Renal cortex interstitium (tissue), 11 donors: ENCODE measurements around the gene SLMAP. TPM values are rescaled to one million over a fixed set of nuclear protein-coding genes. Genes with fewer than 3 reads are reported as not detected.

Experiments used
- DNase-seq, 11 donors: peaks; one replicate each; pipeline ENCODE4 v3.0.0-alpha.2; 2013; ENCODE audit warnings: low read depth in 9 of 11, low spot score in 4 of 11; ENCODE audit errors: extremely low read depth in 1 of 11
- polyA plus RNA-seq, 3 donors: library from polyadenylated mRNA; unstranded; fragments of 120-200 nt; gene quantifications; one replicate each; pipeline ENCODE4 v1.2.1, GENCODE V29; 2013; ENCODE audit not compliant: insufficient read length in 3 of 3

SLMAP gene
- polyA plus RNA-seq, 3 donors = 47.2 to 52.9 (median 48.8) TPM

GRCh38 chr3:57740027-57740426 is 16.1 kb upstream of the SLMAP start:
- no peak for DNase-seq

- no peak for DNase-seq
These were observed 12.6 kb upstream of the SLMAP start for GRCh38 chr3:57743496-57743895.

- no peak for DNase-seq
These were observed 11.0 kb upstream of the SLMAP start for GRCh38 chr3:57745101-57745500.

DNA sequence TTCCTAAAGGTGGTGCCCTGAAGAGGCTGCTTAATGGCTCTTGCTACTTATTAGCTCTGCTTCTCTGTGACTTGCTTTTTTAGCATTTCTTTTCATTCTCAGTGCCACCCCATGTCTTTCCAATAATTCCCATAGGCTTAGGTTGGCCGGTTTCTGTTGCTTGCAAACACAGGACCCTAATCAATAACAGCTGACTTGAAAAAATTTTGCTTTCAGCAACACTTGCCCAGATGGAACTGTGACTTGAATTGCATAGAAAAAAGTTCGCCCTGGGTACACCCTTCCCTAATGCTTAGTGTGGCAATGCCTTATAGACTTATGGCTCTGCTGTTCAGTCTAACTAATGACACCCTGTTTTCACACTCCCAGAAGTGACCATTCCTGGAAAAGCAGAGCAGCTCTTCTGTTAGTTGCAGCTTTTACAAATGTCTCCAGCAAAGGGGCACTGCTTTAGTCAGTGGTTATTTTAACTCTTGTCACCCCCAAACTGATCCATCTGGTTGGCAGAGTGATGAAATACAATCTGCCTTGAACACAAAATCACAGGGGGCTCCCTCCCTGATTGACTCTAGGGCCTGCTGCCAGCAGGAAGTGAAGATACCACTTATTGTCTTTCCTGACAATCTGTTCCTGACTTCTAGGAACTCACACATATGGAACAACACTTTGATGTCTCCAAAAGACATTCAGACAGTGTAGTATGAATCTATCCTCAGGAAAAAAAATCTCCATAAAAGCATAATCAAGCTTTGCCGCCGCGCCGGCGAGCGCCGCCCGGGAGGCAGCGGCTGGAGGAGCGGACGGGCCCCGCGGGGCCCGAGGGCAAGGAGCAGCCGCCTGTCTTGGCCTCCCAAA is 9.7 kb upstream of the SLMAP start:
- no peak for DNase-seq

GRCh38 chr3:57749542-57749941 is 6.6 kb upstream of the SLMAP start:
- no peak for DNase-seq

- no peak for DNase-seq
These were observed 3.8 kb upstream of the SLMAP start for GRCh38 chr3:57752307-57752706.

GRCh38 chr3:57753016-57753415 is 3.1 kb upstream of the SLMAP start:
- no peak for DNase-seq

- peak in 3 of 11 donors; percentile 33 to 45 (median 40) for DNase-seq
These were observed 787 bp upstream of the SLMAP start for GRCh38 chr3:57755368-57755675.

- peak in 3 of 11 donors; percentile 22 to 27 (median 26) for DNase-seq
These were observed 656 bp downstream of the SLMAP start for GRCh38 chr3:57756528-57757401.

DNA sequence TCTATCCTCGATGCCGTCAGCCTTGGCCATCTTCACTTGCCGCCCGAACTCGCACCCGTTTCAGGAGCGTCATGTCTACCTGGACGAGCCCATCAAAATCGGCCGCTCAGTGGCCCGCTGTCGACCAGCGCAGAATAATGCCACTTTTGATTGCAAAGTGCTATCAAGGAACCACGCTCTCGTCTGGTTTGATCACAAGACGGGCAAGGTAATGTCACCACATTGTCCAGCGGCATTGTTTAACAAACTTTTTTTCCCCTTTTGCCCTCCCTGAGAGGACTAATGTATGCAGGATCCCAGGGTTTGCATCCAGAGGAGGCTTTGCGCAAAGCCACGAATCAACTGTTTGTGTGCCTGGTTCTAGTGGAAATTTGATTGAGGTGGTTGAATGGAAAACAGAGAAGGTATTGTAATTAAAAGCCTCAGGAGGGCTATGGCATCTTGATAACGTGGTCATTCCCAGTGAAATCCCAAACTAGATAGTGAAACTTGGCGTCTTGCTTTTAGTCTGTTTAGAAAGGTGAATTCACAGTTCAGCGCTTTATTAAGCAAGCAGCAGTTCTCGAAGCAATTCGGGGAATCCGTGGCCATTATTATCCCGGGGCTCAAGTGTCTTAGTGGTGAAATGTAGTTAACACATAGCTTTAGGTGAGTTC is 1.7 kb downstream of the SLMAP start:
- DNase-seq = peak in 3 of 11 donors; percentile 9 to 17 (median 13)

DNA sequence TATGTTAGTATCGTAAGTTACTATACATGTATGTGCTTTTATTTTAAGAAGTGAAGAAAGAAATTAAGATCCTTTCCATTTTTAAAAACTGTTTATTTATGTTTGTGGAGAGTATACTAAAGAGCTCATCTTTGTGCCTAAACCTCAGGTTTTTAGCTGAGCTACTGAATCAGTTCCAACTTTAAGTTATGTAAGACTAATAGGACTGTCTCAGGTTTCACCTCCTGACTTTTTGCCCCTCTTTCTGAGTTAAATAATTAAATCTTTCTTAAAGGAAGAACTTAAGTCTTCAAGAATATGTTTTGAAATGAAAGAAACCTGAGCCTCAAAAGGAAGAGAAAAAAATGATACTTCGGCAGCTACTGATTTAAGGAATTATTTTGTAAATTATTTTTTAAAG is 2.6 kb downstream of the SLMAP start:
- no peak for DNase-seq

GRCh38 chr3:57764794-57765193 is 8.7 kb downstream of the SLMAP start:
- DNase-seq = no peak

- DNase-seq = no peak
These were observed 12.5 kb downstream of the SLMAP start for GRCh38 chr3:57768595-57768994.

DNA sequence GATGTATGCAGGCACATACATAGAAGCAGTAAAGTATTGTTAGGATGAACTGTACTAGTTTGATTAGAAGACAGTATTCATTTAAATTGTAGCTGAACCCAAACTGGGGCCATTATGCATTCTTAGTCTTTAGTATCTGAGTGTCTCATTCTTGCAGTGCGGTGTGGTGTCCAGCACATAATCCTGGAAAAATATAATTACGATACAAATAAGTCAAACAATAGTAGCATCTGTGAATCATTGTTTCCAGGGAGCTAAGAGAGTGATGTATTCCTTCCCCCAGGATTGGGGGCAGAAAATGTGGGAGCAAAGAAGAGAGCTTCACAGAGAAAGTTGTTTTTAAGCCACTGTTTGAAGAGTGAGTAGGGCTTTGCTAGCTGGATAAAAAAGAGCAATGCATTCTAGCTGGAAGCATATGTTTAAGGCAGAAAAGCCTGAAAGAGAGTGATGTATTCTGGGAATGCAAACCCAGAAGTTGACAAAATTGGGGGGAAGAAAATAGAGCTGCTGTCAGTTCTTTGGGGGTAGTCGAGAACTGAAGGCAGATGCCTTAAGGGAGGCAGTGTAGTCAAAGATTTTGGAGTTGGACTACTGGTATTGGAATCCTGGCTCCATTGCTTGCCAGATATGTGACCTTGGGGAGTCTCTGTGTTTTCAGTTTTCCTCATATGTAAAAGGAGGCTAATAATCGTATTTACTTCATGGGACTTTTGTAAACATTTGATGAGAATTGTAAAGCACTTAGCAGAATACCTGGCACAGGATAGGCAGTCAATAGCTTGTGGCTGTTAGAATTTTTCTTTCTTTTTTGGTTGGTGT is 14.1 kb downstream of the SLMAP start:
- no peak for DNase-seq

GRCh38 chr3:57772251-57772650 is 16.1 kb downstream of the SLMAP start:
- no peak for DNase-seq

DNA sequence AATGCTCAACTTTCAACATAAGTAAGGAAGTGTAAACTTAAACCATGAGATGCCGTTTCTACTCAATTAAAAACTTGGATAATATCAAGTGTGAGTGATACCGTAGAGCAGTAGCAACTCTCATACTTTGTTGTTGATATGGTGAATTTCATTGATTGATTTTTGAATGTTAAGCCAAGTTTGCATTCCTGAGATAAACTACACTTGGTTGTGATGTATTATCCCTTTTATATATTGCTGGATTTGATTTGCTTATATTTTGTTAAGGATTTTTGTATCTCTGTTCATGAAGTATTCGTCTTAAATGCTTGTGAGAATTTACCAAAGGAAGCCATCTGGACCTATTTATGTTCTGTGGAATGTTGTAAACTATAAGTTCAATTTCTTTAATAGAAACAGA is 21.7 kb downstream of the SLMAP start:
- no peak for DNase-seq

GRCh38 chr3:57778494-57778893 is 22.4 kb downstream of the SLMAP start:
- no peak for DNase-seq

DNA sequence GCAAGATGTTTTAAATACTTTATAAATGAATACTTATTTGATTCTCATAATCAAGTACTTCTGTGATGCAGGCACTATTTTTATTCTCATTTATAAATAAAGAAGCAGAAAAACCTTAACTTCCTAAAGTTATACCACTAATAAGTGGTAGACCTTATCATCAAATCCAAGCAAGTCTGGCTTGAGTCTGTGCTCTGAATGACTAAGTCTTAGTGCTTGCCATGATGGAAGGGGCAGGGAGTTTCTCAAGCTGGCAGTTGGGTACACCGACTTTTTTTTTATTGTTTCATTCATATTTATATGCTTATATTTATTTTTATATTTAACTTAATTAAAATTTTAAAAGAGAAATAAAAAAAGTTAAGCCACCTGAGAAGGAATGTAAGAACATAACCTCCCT is 23.6 kb downstream of the SLMAP start:
- DNase-seq = no peak
